Erythroblast (primary cell): ENCODE measurements around the gene DUSP10.

ENCODE experiments used
- DNase-seq, 2 experiments: peaks; one replicate each; lab custom pipeline; 2025; lab: John Stamatoyannopoulos, UW
- GATA1 ChIP-seq: IDR thresholded peaks from 2 replicates; pipeline ENCODE4 v1.6.1; 2011; ENCODE audit warnings: low read depth, mild to moderate bottlenecking, control low read depth, low read length, moderate library complexity
- POLR2A ChIP-seq: IDR thresholded peaks from 2 replicates; pipeline ENCODE4 v1.6.1; 2011; ENCODE audit warnings: mild to moderate bottlenecking, low read length

DUSP10 gene

DNA sequence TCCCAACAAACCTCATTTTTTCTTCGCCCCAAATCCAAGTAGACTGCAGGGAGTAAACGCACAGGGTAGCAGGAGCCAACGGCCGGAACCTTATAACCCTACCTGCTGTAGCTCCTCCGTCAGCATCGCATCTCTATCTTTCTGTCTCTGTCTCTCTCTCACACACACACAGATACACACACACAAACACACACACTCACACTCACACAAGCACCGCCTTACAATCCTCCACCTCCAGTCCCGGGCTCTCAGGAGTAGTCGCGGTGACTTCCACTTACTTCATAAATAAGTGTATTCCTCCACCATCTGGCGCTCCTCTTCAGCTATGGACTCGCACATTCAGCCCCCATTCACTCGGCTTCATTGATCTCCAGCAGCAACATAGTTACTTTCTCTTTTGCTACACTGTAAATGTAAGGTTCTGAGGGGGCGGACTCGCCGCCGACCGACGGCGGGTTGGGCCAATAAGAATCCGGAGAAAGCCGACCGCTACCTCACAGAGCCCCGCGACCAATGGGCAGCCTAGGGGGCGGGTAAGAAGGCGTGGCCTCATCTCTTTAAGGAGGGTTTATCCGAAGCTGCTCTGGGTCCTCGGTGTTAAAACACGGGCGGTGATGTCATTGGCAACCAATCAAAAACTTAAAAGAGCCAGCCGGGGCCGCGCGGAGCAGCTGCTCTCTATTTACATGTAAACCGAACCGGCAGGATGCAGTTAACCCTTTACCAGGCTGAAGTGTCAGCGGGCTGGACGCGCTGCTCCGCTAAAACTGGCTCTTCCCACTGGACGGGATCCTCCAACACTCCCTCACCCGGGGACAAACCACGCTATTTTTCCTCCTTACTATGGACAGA is at the start of gene DUSP10:
DUSP10 (minus strand) TSS at position 387 of the 852 bp plus-strand sequence. CDS start 2,345 bp downstream, outside the sequence.
- DNase-seq = peak; percentile 99
- TF ChIP-seq GATA1 (no peak), POLR2A (peak; percentile 93)

DNA sequence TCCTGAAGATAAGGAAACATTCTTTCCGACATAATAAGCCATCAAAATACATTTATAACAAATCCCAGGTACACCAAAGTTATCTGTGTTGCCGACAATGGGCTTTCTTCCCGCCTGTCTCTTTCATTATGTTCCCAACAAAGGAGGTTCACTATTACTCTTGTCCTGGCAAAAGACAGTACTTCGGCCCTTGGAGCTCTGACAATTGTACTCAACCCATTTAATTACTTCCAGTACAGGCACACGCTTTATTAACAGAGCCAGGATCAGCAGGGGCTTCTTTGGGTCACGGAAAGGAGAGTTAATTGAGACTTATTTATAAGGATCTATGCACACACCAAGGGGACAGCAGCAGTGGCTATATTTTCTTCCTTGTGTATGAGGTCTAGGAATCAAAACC is 46.6 kb upstream of the DUSP10 start:
- TF ChIP-seq GATA1 = no peak
- no peak for TF ChIP-seq POLR2A
- DNase-seq = no peak

DNA sequence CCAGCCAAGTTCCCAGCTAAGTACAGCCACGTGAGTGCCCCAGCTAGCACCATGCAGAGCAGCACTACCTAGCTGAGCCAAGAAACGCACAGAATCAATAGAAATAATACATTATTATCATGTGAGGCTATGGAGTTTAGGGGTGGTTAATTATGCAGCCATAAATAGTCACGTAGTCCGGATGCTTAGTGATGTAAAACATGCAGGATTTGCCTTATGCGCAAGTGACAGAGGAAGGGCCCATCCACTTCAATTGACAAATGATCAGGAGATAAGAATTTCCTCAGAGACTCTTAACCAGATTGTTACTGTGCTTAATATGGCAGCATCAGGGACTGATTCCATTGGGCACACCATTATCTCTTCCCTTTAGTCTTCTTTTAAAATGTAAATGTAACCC is 44.8 kb upstream of the DUSP10 start:
- no peak for DNase-seq

DNA sequence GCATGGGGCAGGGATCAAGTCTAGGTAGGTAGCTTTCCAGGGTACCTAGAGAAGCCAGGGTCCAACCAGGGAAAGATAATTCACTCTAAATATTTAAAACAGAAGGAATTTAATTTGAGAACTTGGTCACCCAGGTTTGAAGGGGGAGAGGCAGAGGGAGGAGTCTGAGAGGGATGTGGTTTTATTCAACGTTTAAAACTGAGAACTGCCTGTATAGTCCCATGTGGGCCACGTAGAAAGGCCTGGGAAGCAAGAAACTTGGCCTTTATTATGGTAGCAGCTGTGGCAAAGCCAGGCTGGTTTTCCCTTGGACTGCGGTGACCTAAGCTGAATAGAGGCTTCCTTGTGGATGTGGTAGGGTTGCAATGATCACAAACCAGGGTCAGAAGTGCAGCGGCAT is 42.0 kb upstream of the DUSP10 start:
- DNase-seq = no peak
- TF ChIP-seq POLR2A (no peak), GATA1 (no peak)

More for the DNA sequence above, 44.8 kb upstream of the DUSP10 start:
- TF ChIP-seq POLR2A (no peak), GATA1 (no peak)

DNA sequence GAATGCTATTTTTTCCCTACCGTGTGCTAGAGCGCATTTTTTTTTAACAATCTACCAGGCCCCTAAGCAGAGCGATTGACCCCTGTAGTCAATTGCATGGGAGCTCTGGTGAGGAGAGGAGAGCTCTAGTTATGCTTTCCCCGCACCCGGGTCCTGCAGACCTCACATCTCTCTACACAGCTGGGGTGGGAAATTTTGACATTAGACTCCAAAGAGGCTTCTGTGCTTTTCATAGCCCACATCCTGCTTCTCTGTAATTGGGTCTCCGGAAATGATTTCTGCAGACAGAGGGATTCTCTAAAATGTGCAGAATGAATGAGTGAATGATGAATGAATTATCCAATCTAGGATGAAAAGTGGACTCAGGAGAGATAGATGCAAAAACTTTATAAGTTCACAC is 41.5 kb upstream of the DUSP10 start:
- DNase-seq = no peak
- TF ChIP-seq POLR2A (no peak), GATA1 (no peak)

DNA sequence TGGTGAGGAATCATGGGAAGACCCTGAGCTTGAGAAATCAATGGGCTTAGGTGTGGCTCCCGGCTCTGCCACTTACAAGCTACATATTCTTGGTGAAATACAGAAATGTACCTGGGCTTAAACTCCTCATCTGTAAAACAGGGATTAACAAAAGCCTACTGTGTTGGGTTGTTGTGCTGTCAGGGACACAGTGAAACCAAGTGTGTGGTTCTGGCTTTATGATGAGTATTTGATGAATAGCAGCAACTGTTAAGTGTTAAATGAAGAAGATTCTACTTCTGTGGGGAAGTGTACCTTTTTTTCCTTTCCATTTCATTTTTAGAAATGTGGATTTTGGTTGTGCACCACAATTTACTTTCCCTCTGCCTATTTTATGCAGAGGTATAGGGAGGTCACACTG is 41.1 kb upstream of the DUSP10 start:
- no peak for DNase-seq
- TF ChIP-seq POLR2A (no peak), GATA1 (no peak)

DNA sequence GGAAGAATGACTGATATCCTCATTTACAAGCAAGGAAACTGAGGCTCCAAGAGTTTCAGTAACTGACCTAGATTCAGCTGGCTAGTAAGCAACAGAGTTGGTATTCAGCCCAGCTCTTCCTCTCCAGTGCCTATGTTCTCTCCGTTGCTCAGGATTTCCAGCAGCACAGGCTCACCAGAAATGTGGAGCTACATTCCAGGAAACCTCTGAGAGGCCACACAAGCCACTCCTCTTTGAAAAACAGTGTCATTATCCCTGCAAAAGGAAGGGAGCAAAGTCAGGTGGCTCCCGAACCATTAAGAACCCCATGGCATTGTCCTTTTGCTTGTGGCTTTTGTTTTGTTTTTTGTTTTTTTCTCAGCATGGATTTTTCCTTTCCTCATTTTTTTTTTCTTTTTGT is 40.6 kb upstream of the DUSP10 start:
- DNase-seq = no peak
- TF ChIP-seq GATA1 = no peak
- no peak for TF ChIP-seq POLR2A

DNA sequence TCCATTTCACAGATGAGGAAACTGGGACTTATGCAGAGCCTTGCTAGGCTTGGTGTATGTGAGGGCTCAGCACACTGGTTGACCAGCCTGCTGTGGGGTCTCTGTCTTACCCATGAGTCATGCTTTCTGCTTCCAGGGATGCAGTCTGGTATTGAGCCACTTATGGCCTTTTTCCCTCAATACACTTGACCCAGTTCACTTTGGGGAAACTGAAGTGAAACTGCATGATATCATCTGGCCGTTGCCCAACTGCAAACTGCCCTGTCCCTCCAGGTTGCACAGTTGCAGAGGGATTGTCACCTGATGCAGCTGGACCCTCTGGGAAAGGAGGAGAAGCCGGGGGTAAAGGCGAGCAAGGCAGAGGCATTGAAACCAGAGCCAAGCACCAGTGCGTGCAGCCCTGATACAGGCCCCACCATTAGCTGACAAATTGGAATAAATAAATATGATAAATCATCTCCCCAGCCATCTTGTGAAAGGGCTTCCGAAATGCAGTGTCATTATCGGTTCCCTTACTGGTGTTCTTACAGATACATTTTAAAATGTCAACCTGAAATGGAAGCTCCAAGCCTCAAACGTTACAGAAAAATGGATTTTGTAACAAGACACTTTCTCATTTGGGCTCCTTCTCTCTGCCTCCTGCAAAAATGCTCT is 39.3 kb upstream of the DUSP10 start:
- DNase-seq = no peak
- TF ChIP-seq POLR2A = no peak
- no peak for TF ChIP-seq GATA1

DNA sequence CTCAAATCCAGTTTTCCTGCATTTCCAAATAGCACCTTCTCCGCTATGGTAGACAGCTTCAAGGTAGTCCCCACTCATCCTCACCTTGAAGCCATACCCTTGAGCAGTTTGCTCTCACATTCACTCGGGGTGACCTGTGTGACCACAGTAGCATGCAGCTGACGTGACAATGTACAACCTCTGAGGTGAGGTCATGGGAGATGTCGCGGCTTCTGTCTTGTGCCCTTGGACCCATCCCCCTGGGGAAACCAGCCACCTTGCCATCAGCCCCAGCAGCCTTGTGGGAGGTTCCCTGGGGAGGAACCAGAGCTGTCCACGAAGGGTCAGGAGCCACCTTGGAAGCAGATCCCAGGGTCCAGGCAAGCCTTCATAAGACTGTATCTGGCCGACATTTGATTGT is 38.3 kb upstream of the DUSP10 start:
- no peak for DNase-seq
- TF ChIP-seq GATA1 (no peak), POLR2A (no peak)

DNA sequence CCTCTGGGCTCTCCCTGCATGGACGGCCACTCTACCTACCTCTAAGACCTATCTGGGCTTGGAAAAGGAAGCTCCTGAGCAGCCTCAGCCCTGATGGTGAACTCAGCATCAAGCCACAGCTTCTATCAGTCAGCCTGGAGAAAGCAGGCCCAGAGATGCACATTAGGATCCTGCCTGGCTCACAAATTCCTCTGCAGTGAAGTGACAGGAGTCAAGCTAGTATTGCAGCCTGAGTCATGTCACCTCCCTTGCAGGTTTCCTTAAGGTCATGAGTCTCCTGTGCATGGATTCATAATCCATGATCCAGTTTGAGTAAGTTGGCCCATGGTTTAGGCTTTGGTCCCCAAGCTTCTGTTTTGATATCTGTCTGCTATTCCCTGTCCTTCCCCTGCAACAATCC is 37.9 kb upstream of the DUSP10 start:
- TF ChIP-seq GATA1 (no peak), POLR2A (no peak)
- DNase-seq = no peak

DNA sequence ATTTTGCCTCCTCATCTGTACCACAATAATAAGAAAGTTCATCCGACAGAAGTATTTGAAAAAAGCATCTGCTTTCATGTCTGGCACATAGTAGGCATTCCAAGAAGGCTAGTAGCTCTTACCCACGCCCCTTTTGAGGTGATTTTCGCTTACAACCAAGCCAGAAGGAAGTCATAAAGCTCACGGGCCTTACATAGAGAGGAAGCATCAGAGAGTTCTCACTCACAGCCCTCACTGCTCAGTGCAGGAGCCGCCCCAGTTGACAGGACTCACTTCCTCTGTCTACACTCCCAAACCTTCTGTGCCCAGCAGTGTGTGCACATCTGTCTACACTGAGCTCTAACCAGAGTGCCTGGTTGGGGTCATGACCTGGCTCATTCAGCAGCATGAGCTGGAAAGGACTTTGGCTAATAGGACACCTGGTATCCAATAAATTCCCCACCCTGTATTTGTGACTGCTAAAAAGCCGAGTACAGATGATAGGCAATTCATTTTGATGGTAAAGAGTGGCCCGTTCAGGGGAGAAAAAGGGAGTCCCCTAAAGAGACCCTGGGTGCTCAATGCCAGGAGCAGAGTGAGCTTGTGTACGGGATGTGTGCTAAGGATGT is 36.8 kb upstream of the DUSP10 start:
- no peak for TF ChIP-seq GATA1
- TF ChIP-seq POLR2A = no peak
- DNase-seq = no peak

DNA sequence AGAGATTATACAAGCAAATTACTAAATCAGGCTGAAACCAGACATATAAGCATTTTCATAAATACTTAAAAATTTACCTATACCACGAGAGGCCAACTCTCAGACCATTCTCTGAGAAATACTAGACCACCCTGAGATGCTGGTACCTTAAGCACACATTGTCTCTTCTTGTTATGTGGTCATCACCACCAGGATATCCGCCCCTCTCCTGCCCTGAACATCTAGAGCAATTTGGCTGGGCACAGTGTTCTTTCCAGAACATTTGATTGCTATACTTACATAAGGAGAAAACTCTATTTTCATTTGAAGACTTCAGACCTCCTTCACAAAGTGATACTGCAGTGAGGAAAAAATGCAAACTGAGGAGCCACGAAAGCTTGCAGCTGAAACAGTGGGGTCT is 36.2 kb upstream of the DUSP10 start:
- TF ChIP-seq POLR2A = no peak
- TF ChIP-seq GATA1 = no peak
- DNase-seq = no peak

DNA sequence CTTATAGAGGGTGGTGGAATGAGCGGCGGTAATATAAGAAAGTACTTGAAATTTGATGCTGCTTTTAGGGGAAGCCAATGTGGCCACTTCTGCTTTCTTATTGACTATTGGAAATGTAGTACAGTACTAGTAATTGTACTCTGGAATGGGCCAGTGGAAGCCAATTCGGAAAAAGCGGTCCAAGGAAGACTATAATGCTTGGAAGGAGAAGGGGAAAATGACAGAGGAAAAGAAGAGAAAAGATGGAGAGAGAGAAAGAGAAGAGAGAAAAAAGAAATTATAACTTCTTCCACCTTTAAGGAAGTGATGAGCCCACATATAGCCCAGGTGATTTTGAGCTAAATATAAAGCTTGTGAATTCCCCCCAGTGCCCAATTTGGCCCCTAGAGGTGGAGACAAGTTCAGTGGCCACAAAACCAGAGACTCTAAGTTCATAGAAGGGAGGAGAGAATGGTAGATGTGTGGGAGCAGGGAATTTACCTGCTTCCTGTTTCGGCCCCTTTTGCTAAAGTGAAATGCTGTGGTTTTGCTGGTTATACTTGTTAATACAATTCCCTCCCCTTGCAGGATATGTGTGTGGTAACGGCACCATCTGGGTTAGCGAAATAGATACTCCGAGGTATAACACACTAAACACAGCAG is 35.7 kb upstream of the DUSP10 start:
- TF ChIP-seq GATA1 (no peak), POLR2A (no peak)
- no peak for DNase-seq
